HG02642 (cell line): ENCODE measurements around the gene GATA3.
A peak's percentile ranks its signal among the peaks of the same experiment; 100 is the strongest.

Experiments used
- ATAC-seq: cut with Tn5 transposase; IDR thresholded peaks from one replicate; pipeline ENCODE4 v1.9.1; 2021; ENCODE audit warnings: mild to moderate bottlenecking; ENCODE audit not compliant: unreplicated experiment, poor library complexity

GATA3 gene

DNA sequence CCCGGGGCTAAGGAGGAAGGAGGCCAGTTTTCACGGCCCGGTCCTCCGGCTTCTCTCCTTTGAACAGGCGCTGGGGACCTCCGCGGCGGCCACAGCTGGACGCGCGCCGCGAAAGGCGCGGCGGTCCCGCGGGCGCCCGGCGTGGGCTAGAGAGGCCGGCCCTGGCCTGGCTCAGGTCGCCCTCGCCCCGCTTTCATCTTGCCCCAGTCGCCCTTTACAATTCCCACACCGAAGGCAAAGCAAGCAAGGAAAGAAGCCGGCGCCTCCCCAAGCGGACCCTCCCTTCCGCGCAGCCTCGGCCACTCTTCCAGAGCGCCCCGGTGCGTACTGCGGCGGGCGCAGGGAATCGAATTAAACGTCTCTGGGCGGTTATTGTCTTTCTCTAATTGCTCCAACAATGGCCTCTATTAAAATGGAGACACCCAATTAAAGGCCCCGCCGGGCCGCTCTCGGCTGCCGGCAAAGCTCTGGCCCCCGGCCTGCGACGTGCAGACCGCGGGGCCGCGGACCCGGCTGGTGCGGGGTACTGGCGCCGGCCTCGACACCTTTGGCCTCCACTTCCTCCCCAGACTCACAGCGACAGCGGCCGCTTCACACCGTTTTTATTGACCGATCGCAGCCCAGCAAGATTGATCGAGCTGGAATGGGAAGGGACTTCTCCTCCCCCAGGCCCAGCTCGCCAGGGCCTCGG, 4.5 kb upstream of the GATA3 start:
- no peak for ATAC-seq

DNA sequence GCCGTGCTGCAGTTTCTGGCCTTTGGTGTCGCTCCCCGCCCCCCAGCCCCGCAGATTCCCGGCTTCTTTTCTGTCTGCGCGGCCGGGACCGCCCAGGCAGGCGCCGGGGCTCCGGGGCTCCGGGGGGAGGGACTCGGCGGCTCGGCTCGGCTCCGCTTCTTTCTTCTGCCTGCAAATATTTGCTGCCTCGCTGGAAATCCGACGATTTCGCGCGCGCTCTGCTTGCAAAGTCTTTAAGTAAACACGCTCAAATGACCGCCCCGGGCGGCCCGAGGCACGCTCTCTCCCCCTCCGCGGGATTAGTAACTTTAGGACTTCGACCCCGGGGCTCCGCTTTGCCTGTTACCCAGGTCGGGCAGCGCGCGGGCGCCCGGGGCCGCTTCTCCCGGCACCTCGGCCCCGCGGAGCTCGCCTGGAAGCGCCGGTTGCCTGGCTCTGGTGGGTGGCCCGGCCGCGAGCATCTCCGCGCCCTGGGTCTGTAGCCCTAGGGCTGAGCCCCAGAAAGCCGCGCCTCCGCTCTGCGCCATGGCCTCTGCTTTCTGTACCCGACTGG, 3.9 kb upstream of the GATA3 start:
- ATAC-seq = no peak

DNA sequence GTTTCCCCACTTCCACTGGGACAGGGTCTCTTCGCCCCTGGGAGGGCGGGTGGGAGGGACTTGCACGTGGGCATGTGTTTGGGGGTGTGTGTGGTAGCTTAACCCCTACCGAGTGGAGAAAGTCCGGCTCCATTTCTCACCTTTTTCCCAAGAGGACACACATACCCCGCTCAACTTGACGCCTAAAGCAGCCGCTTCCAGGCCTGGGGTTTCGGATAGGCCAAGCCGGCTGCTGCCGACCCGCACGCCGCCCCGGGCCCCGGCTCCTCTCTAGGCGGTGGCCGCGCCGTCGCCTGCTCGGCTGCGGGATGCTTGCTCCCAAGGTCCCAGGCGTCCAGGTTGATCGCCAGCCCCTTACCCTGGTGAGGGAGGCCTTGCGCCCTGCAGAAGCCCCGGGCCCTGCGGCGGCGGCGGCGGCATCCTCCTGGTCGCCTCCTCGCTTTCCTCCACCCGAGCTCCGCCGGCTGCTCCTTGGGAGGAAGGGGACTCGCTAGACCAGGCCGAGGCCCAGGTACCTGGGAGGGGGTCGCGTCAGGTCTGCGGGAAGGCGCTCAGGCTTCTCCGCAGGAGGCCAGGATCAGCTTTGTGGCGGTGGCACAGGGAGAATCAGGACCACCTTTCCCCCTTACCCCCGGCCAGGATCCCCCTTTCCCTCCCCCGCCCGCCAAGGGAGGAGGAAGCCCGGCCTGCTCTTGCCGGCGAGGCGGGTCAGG, 3.2 kb upstream of the GATA3 start:
- ATAC-seq = no peak

DNA sequence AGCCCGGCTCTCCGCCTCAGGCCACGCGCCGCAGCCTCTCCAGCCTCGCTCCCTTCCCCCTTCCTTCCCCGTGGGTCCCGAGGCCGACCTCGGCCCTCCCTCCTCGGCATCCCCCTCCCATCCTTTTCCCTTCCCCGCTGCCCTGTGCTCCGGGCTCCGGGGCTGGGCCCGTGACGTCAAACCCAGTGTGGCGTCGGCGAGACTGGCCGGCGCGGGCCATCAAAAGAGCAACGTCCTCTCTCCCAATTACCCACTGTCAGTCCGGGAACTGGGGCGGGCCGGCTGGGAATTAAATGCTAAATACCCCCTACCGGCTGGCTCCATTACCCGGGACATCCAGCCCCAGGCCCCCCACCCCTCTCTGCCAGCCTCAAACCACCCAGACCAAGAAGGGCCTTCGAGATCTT, 2.6 kb upstream of the GATA3 start:
- no peak for ATAC-seq

DNA sequence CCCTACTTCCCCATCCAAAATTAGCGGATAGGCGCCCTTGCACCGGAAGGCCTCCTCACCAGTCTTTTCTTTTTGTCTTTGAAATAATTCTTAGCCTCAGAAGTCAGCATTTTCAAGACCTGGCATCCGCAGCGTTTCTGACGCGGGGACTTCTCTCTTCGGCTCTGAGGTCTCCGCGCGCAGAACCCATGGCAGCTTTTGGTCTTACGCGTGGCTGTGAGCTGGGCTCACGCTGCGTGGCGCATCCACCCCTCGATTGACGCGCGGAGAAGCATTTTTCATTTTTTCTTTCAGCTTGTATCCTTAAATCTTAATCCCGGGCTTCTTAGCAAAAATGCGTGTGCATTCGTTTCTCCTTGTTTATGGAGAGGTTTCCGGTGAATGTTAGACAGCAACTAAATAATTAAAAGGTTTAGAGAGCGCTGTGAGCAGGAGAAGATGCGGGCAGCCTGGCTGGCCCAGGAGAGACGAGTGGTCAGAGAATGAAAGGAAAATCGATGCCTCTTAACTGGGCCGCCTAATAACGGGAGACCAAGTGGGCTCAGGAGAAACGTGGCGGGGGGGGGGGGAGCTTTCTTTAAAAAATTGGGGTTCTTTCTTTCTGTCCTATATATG, 2.0 kb upstream of the GATA3 start:
- ATAC-seq = no peak

DNA sequence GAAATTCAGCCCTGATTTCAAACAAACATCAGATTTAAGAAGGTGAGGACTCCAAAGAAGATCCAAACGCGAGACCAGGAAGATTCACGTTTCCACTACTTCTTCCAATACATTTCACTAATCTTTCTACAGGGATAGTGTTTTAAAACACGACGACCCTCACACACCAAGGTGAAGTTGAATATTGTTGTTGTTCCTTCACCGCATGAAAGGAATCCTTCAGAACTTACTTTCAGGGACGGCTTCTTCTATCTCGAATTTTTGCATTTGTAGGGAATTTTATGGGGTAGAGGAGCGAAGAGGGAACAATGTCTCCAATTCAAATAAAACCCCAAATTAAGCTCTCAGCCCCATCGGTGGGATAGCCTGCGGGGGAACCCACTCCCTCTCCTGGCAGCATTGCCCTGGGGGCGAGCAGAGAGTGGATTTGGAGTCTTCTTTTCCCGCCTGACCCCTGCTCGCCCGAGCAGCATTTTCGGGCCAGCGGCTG, 1.5 kb upstream of the GATA3 start:
- ATAC-seq = no peak

DNA sequence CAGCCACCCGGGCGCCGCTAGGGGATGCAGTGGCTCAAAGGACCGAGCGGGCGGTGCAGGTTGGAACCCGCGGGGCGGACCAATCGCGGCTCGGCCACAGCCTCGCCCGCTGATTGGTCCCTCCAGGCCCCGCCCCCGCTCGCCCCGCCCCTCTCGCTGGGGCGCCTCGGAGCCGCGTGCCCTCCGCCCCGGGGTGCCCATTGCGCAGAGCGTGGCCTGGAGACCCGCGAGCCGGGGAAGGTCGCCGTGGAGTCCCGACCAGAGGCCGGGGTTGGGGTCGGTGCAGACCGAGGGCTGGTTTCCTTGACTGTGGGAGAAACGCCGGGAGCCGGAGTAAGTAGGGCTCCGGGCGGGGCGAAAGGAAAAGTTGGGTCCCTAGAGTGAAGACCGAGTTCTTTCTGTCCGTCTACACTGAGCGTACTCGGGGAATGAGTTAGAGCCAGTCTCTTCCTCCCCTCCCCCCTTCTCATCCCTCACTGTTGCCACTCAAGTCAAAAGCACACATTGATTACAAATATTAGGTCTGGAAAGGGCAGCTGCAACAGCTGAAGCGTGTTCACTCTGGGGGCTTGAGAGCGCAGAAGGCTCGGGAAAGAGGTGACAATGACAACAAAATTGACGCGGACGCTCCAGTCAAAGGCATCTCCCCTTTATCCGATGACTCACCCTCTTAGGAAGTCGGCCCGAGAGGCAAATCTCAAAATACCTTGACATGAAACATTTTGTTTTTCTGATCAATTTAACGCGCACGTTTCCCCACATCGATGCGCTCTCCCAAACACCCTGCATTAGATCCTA, 843 bp upstream of the GATA3 start:
- peak; percentile 74 for ATAC-seq

DNA sequence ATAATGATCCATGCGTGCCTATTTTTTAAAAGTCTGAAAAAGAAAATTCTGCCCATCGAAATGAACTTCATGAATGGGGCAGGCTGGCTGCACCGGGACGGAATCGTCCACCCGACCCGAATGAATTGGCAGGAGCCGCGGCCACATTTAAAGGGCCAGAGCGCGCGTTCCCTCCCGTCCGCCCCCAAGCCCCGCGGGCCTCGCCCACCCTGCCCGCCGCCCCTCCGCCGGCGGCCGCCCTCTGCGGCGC, 319 bp upstream of the GATA3 start:
- peak; percentile 22 for ATAC-seq

DNA sequence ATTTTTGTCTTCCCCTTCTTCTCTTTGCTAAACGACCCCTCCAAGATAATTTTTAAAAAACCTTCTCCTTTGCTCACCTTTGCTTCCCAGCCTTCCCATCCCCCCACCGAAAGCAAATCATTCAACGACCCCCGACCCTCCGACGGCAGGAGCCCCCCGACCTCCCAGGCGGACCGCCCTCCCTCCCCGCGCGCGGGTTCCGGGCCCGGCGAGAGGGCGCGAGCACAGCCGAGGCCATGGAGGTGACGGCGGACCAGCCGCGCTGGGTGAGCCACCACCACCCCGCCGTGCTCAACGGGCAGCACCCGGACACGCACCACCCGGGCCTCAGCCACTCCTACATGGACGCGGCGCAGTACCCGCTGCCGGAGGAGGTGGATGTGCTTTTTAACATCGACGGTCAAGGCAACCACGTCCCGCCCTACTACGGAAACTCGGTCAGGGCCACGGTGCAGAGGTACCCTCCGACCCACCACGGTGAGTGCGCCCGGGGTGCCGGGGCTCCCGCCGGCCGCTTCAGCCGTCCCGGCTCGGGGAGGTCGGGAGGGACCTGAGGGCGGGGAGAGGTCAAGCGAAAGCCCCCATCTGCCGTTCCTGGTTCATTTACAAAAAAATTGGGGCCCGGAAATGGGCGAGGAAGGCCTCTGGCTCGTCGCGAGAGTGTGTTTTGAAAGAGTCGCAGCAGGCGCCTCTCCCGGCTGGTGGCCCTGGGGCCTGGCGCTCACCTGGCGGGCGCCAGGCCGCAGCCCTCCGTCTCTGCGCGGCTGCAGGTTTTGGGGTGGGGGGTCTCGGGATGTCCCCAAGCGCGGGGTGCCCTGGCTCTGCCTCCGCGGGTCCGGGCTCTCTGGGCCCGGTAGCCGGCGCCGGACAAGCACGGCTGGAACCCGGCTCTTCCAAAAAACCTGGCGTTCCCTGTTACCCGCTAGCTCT, 1.2 kb downstream of the GATA3 start:
- ATAC-seq = peak; percentile 12

DNA sequence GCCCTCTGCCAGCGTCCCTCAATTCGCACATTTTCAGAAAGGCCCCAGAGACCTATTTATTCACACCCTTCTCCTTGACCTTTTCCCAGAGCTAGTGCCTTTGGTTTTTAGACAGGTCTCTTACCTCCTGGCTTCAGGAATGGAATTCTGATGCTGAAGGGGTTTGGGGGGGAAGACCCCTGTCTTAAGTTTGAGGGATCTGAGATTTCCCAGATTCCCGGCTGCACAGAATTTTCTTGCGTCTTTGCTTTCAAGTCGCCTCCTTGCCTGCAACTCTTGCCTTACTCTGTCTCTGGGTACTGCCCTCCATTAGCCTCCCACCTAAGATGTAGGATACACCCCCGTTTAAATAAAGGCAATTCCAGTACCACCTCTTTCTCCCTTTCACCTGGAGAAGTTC, 1.9 kb downstream of the GATA3 start:
- ATAC-seq = no peak

DNA sequence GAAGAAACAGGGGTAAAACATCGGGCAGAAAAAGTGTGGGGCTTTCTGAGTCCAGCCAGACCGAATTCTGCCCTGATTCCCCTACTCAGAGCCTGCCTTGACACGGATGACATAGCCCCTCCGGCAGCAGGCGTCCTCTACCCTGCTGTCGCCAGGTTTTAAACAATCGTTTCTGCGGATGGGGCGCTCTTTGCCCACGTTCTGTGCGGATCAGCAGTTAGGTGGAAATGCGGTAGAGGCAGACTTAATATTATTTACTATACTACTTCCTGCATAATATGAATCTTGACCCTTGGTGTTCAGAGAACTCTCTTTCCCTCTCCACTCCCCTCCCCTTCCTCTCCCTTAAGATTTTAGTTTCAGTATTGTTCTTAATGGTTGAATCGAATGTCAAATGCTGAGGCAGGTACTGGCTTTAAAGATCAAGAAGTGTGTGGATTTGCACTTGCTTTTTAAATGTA, 2.4 kb downstream of the GATA3 start:
- ATAC-seq = peak; percentile 20

DNA sequence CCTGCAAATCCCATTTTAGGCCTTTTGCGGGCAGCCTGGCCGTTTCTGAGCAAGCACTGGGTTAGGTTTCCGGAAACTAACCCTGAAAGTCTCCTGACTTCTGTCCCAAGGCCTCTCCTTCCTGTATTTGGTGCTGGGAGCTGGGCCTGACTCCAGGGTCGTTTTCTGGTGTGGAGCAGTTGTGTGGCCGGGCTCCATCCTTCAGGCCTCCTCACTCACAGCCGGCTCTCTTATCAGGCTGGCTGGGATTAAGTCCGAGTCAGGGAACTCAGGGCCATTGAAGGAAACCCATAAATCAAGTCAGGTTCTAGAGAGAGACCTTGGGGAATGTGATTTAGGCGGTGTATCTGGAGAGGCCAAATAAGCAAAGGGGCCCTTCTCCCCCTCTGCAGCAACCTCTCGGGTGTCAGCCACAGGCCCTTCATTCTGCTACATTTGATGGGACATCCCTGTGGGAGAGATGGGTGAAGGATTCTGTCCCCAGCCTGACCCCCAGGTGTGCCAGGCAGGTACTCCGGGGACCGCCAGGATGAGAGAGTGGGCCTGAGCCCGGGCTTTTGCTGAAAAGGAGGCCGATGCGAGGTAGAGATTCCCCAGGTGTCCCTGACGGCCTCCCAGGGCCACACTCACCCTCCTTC, 3.3 kb downstream of the GATA3 start:
- no peak for ATAC-seq

DNA sequence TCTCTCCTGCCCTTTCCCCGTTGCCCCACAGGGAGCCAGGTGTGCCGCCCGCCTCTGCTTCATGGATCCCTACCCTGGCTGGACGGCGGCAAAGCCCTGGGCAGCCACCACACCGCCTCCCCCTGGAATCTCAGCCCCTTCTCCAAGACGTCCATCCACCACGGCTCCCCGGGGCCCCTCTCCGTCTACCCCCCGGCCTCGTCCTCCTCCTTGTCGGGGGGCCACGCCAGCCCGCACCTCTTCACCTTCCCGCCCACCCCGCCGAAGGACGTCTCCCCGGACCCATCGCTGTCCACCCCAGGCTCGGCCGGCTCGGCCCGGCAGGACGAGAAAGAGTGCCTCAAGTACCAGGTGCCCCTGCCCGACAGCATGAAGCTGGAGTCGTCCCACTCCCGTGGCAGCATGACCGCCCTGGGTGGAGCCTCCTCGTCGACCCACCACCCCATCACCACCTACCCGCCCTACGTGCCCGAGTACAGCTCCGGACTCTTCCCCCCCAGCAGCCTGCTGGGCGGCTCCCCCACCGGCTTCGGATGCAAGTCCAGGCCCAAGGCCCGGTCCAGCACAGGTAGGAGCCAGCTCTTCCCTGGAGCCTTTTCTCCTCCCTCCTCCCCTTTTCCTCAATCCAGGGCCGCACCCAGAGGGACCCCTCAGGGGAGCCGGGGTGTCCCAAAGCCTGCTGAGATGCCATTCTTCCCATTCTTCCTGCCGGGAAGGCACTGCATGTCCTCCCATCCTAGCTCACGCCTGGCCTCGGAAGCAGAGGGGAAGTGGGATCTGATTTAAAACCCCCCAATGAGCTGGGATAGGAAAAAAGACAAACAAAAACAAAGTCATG, 4.0 kb downstream of the GATA3 start:
- no peak for ATAC-seq

DNA sequence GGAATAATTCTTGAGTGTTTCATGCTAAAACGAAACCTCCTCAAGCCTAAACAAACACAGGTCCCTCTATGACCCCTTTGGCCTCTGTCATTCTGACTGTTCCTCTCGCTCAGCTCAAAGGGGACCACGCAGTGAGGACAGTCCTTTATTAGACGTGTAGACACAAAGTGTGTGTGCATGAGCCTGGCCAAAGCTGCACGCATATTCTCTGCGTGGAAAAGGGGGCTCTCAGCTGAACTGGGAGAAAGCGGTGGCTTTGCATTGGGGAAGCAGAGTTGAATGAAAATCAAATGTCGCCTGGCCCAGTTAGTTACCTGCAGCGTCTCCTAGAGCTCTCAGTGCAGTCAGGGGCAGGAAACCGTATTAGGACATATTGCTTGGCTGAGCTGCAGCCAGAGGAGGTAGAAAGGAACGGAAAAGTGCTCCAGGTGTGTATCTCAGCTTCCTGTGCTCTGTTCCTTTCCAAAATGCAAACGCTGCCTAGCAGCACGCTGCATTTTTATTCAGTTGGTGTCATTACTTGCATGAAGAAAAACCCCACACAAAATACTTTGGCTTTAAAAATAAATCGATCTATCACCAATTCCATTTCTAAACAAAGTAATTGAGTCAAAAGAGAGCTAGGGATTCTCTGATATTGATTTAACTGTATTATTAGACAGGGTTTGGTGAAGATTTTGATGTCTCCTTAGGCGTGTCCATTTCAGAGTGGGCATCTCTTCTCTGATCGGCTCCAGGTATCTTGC, 4.9 kb downstream of the GATA3 start:
- no peak for ATAC-seq

DNA sequence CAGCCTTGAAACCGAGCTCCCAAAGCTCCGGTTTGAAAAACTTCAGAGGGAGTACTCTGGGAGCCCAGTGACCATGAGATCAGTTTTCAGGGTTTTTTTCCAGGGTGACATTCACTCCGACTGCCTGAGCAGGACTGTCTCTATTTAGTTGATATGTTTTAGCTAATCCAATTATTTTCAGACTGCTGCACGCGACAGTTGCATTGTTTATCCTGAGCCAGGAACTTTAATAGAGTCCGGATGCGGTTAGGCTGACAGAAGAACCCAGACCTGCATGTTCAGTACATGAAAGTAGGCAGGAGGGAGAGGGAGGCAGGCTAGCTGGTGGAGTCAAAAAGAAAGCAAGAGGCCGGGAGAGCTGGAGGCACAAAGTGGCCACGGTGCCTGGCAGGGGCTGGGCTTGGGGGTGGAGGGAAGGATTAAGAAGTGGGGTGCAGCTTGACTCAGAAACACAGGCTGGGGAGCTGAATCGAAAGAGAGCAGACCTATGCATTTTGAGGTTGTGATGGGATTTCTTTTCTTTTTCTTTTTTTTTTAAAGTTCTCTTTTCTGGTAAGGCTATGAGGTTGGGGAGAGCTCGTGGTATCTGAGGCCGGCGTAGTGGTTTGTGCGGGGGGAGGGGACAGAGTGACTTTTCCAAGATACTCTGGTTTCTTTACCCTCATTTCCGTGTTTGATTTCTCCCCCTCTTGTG, 5.7 kb downstream of the GATA3 start:
- ATAC-seq = peak; percentile 44

DNA sequence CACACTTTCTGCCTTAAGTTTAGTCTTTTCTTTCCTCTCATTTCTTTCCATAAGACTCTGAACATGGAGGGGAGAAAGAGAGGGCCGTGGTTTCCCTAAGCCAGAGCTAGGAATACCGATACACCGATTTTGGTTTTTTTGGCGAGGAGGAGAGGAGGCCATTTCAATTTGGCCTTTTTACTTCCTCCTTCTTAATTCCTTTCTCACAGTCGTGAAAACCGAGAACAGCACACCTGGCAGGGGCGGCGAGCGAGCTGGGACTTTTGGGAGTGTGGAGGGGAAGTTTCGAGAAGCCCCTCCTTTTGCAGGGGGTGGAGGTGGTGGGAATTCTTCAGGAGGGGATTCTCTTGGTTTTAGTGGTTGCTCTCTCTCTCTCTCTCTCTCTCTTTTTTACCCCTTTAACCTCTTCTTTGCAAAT, 6.2 kb downstream of the GATA3 start:
- peak; percentile 5 for ATAC-seq
